GM23338 (cell line): ENCODE measurements around the gene CACNA1A. TPM values are rescaled to one million over a fixed set of nuclear protein-coding genes. Genes with fewer than 3 reads are reported as not detected.

Experiments used
- ATAC-seq: fragments of 200-7000 bp; cut with Tn5 transposase; 3 replicates; pipeline ENCODE4 v1.9.1; 2020
- DNase-seq: peaks from one replicate; pipeline ENCODE4 v3.0.0-alpha.2; 2015; ENCODE audit warnings: low spot score
- H2AFZ ChIP-seq: fragments of 200-600 bp; sonication (generic); 2 replicates; pipeline ENCODE4 v1.8.0; 2016; ENCODE audit warnings: antibody characterized with exemption, mild to moderate bottlenecking, moderate library complexity
- H3F3A ChIP-seq: fragments of 200-600 bp; sonication (generic); replicated peaks from 2 replicates; pipeline ENCODE4 v1.8.0; 2017; ENCODE audit warnings: antibody characterized with exemption, mixed run types, low read depth
- H3K27ac ChIP-seq: fragments of 200-600 bp; sonication (generic); 2 replicates; pipeline ENCODE4 v1.6.1; 2016; ENCODE audit warnings: low read depth
- H3K27me3 ChIP-seq: fragments of 200-600 bp; sonication (generic); 2 replicates; pipeline ENCODE4 v1.8.0; 2016; ENCODE audit warnings: mild to moderate bottlenecking, mixed run types, moderate library complexity; ENCODE audit not compliant: insufficient read depth
- H3K36me3 ChIP-seq: fragments of 200-600 bp; sonication (generic); 2 replicates; pipeline ENCODE4 v1.8.0; 2016; ENCODE audit warnings: mild to moderate bottlenecking; ENCODE audit not compliant: insufficient read depth
- H3K4me1 ChIP-seq: fragments of 200-600 bp; sonication (generic); 2 replicates; pipeline ENCODE4 v1.8.0; 2016; ENCODE audit warnings: mild to moderate bottlenecking, moderate library complexity; ENCODE audit not compliant: insufficient read depth
- H3K4me2 ChIP-seq: fragments of 200-600 bp; sonication (generic); 2 replicates; pipeline ENCODE4 v1.7.1; 2017; ENCODE audit warnings: mixed run types
- H3K4me3 ChIP-seq: fragments of 200-600 bp; sonication (generic); 2 replicates; pipeline ENCODE4 v1.6.1; 2016; ENCODE audit warnings: mixed run types
- H3K79me2 ChIP-seq: fragments of 200-600 bp; sonication (generic); replicated peaks from 2 replicates; pipeline ENCODE4 v1.8.0; 2017; ENCODE audit warnings: mild to moderate bottlenecking; ENCODE audit not compliant: insufficient read depth
- H3K9me2 ChIP-seq: fragments of 200-600 bp; sonication (generic); 2 replicates; pipeline ENCODE4 v1.8.0; 2017; ENCODE audit not compliant: insufficient read depth
- H4K20me1 ChIP-seq: fragments of 200-600 bp; sonication (generic); replicated peaks from 2 replicates; pipeline ENCODE4 v1.8.0; 2017; ENCODE audit warnings: mild to moderate bottlenecking; ENCODE audit not compliant: insufficient read depth
- H3K27ac Mint-ChIP-seq: 2 replicates; pipeline ENCODE4 v1.8.0; 2020; ENCODE audit warnings: inconsistent platforms, mild to moderate bottlenecking, moderate library complexity, mixed read lengths
- H3K27me3 Mint-ChIP-seq: 3 replicates; pipeline ENCODE4 v1.8.0; 2022; ENCODE audit warnings: low read depth, mild to moderate bottlenecking, moderate library complexity, mixed read lengths, inconsistent platforms; ENCODE audit not compliant: insufficient read depth, poor library complexity
- H3K36me3 Mint-ChIP-seq: 3 replicates; pipeline ENCODE4 v1.8.0; 2021; ENCODE audit warnings: low read depth, mild to moderate bottlenecking, inconsistent platforms, moderate library complexity, mixed read lengths
- H3K4me1 Mint-ChIP-seq: 3 replicates; pipeline ENCODE4 v1.8.0; 2020; ENCODE audit warnings: mild to moderate bottlenecking, inconsistent platforms, mixed read lengths
- H3K4me3 Mint-ChIP-seq: 3 replicates; pipeline ENCODE4 v1.8.0; 2021; ENCODE audit warnings: moderate library complexity, mild to moderate bottlenecking, inconsistent platforms, mixed read lengths
- H3K9me3 Mint-ChIP-seq: 3 replicates; pipeline ENCODE4 v1.8.0; 2020; ENCODE audit warnings: moderate library complexity, mild to moderate bottlenecking, inconsistent platforms, mixed read lengths
- CREB1 ChIP-seq: fragments of 250-450 bp; sonication (Bioruptor Pico); IDR thresholded peaks from 2 replicates; pipeline ENCODE4 v1.5.0; 2020; ENCODE audit warnings: low read depth, mild to moderate bottlenecking, moderate library complexity
- EZH2 ChIP-seq: fragments of 200-600 bp; sonication (generic); IDR thresholded peaks from one replicate; pipeline ENCODE4 v1.8.0; 2017; ENCODE audit warnings: antibody characterized with exemption, mild to moderate bottlenecking, low read depth; ENCODE audit not compliant: unreplicated experiment
- EZH2phosphoT487 ChIP-seq: fragments of 200-600 bp; sonication (generic); IDR thresholded peaks from one replicate; pipeline ENCODE4 v1.8.1; 2018; ENCODE audit warnings: antibody characterized with exemption; ENCODE audit not compliant: unreplicated experiment
- JUNB ChIP-seq: IDR thresholded peaks from one replicate; pipeline ENCODE4 v1.6.1; 2016; ENCODE audit warnings: antibody characterized with exemption; ENCODE audit not compliant: unreplicated experiment
- NANOG ChIP-seq: IDR thresholded peaks from 2 replicates; pipeline ENCODE4 v1.6.1; 2016; ENCODE audit warnings: antibody characterized with exemption, borderline replicate concordance
- POLR2AphosphoS5 ChIP-seq: IDR thresholded peaks from 2 replicates; pipeline ENCODE4 v1.6.1; 2016; ENCODE audit warnings: antibody characterized with exemption, low read depth
- STAT1 ChIP-seq: IDR thresholded peaks from one replicate; pipeline ENCODE4 v1.6.1; 2016; ENCODE audit warnings: antibody characterized with exemption; ENCODE audit not compliant: unreplicated experiment
- ZNF114 ChIP-seq: fragments of 250-450 bp; sonication (Bioruptor Pico); IDR thresholded peaks from 2 replicates; pipeline ENCODE4 v1.5.0; 2020; ENCODE audit warnings: mild to moderate bottlenecking, moderate library complexity
- ZNF331 ChIP-seq: fragments of 250-450 bp; sonication (Bioruptor Pico); IDR thresholded peaks from 2 replicates; pipeline ENCODE4 v1.5.0; 2020; ENCODE audit warnings: low read depth, mild to moderate bottlenecking, moderate library complexity
- polyA plus RNA-seq: library from polyadenylated mRNA; unstranded; fragments of >200 nt; fragmentation: Nextera tagmentation; extraction: Ambion mirVana; gene quantifications from 2 replicates; pipeline ENCODE4 v1.2.1, GENCODE V29; 2016
- total RNA-seq: library from RNA; depleted of rRNA; stranded (reverse); fragments of >200 nt; shearing (Covaris generic); gene quantifications from 2 replicates; pipeline ENCODE4 v1.2.3, GENCODE V29; 2014
- TF ChIP-seq, protein P1 (sequence below), 2 experiments: fragments of 200-600 bp in 1 of 2; sonication (generic) in 1 of 2; conservative IDR thresholded peaks; 2 replicates each; pipeline versions ENCODE4 v1.5.1 to v1.6.1; 2016 to 2017; ENCODE audit warnings: antibody characterized with exemption in 2 of 2, low read depth in 2 of 2, mild to moderate bottlenecking in 2 of 2, moderate library complexity in 1 of 2
- TF ChIP-seq, protein P2 (sequence below): fragments of 250-450 bp; sonication (Bioruptor Pico); IDR thresholded peaks from 2 replicates; pipeline ENCODE4 v1.5.0; 2020; ENCODE audit warnings: mild to moderate bottlenecking, moderate library complexity
- TF ChIP-seq, protein P3 (sequence below): IDR thresholded peaks from 2 replicates; pipeline ENCODE4 v1.6.1; 2016; ENCODE audit warnings: antibody characterized with exemption
- TF ChIP-seq, protein P4 (sequence below): IDR thresholded peaks from one replicate; pipeline ENCODE4 v1.6.1; 2018; ENCODE audit warnings: antibody characterized with exemption; ENCODE audit not compliant: unreplicated experiment

Gene CACNA1A
- total and polyA plus RNA-seq, 2 experiments from 2014 or later, result 7.4 to 20.3 TPM

DNA sequence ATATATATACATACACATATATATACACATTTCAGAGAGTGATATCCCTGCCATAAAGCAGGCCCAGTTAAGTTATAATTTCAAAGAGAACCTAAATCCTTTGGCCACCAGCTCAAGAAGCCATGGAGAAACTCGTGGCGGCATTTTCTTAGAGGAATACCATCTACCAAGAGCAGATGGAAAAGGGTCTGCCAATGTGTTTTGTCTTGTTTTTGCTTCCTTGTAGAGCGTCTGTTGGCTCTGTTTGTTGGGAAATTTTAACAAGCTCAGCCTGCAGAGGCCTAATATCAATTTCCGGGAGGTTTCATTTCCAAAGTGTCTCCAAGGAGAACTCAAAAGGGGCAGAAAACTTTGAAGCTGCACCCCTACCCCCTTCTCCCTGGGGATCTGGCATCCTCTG lies 215.5 kb downstream of the CACNA1A start:
- ATAC-seq, result no peak
- no peak overlapping the region for H3K4me3 Mint-ChIP-seq

More for the DNA sequence above, 215.5 kb downstream of the CACNA1A start:
- Histone ChIP-seq H3K27ac (no peak overlapping the region), H3K36me3 (no peaks in the 10 kb centered on the region; the same call in 1 of the 2 replicates), H3K9me2 (no peaks in the 10 kb centered on the region), H3F3A (no peaks in the 10 kb centered on the region), H3K27me3 (no peaks in the 10 kb centered on the region), H3K4me2 (no peak overlapping the region), H3K4me3 (no peak overlapping the region), H2AFZ (no peak overlapping the region), H3K4me1 (no peaks in the 10 kb centered on the region), H4K20me1 (no peaks in the 10 kb centered on the region), H3K79me2 (no peaks in the 10 kb centered on the region)
- H3K36me3 Mint-ChIP-seq, result no peaks in the 10 kb centered on the region
- H3K27me3 Mint-ChIP-seq, result no peaks in the 10 kb centered on the region
- DNase-seq, result no peak
- TF ChIP-seq ZNF331 (CRISPR knock-in tag) (no peak), ZNF114 (CRISPR knock-in tag) (no peak), JUNB (no peak), STAT1 (no peak), EZH2 (no peak), EZH2phosphoT487 (no peak), CREB1 (CRISPR knock-in tag) (no peak), NANOG (no peak), POLR2AphosphoS5 (no peak)
- TF ChIP-seq, protein P1, sequence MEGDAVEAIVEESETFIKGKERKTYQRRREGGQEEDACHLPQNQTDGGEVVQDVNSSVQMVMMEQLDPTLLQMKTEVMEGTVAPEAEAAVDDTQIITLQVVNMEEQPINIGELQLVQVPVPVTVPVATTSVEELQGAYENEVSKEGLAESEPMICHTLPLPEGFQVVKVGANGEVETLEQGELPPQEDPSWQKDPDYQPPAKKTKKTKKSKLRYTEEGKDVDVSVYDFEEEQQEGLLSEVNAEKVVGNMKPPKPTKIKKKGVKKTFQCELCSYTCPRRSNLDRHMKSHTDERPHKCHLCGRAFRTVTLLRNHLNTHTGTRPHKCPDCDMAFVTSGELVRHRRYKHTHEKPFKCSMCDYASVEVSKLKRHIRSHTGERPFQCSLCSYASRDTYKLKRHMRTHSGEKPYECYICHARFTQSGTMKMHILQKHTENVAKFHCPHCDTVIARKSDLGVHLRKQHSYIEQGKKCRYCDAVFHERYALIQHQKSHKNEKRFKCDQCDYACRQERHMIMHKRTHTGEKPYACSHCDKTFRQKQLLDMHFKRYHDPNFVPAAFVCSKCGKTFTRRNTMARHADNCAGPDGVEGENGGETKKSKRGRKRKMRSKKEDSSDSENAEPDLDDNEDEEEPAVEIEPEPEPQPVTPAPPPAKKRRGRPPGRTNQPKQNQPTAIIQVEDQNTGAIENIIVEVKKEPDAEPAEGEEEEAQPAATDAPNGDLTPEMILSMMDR (conservative IDR thresholded peaks at IDR 0.05; ENCODE audit: low read depth in 2 of 2), result no peak
- TF ChIP-seq, protein P2, sequence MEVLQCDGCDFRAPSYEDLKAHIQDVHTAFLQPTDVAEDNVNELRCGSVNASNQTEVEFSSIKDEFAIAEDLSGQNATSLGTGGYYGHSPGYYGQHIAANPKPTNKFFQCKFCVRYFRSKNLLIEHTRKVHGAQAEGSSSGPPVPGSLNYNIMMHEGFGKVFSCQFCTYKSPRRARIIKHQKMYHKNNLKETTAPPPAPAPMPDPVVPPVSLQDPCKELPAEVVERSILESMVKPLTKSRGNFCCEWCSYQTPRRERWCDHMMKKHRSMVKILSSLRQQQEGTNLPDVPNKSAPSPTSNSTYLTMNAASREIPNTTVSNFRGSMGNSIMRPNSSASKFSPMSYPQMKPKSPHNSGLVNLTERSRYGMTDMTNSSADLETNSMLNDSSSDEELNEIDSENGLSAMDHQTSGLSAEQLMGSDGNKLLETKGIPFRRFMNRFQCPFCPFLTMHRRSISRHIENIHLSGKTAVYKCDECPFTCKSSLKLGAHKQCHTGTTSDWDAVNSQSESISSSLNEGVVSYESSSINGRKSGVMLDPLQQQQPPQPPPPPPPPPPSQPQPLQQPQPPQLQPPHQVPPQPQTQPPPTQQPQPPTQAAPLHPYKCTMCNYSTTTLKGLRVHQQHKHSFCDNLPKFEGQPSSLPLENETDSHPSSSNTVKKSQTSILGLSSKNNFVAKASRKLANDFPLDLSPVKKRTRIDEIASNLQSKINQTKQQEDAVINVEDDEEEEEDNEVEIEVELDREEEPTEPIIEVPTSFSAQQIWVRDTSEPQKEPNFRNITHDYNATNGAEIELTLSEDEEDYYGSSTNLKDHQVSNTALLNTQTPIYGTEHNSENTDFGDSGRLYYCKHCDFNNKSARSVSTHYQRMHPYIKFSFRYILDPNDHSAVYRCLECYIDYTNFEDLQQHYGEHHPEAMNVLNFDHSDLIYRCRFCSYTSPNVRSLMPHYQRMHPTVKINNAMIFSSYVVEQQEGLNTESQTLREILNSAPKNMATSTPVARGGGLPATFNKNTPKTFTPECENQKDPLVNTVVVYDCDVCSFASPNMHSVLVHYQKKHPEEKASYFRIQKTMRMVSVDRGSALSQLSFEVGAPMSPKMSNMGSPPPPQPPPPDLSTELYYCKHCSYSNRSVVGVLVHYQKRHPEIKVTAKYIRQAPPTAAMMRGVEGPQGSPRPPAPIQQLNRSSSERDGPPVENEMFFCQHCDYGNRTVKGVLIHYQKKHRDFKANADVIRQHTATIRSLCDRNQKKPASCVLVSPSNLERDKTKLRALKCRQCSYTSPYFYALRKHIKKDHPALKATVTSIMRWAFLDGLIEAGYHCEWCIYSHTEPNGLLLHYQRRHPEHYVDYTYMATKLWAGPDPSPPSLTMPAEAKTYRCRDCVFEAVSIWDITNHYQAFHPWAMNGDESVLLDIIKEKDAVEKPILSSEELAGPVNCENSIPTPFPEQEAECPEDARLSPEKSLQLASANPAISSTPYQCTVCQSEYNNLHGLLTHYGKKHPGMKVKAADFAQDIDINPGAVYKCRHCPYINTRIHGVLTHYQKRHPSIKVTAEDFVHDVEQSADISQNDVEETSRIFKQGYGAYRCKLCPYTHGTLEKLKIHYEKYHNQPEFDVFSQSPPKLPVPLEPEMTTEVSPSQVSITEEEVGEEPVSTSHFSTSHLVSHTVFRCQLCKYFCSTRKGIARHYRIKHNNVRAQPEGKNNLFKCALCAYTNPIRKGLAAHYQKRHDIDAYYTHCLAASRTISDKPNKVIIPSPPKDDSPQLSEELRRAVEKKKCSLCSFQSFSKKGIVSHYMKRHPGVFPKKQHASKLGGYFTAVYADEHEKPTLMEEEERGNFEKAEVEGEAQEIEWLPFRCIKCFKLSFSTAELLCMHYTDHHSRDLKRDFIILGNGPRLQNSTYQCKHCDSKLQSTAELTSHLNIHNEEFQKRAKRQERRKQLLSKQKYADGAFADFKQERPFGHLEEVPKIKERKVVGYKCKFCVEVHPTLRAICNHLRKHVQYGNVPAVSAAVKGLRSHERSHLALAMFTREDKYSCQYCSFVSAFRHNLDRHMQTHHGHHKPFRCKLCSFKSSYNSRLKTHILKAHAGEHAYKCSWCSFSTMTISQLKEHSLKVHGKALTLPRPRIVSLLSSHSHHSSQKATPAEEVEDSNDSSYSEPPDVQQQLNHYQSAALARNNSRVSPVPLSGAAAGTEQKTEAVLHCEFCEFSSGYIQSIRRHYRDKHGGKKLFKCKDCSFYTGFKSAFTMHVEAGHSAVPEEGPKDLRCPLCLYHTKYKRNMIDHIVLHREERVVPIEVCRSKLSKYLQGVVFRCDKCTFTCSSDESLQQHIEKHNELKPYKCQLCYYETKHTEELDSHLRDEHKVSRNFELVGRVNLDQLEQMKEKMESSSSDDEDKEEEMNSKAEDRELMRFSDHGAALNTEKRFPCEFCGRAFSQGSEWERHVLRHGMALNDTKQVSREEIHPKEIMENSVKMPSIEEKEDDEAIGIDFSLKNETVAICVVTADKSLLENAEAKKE (CRISPR knock-in tag), result no peak
- TF ChIP-seq, protein P3, sequence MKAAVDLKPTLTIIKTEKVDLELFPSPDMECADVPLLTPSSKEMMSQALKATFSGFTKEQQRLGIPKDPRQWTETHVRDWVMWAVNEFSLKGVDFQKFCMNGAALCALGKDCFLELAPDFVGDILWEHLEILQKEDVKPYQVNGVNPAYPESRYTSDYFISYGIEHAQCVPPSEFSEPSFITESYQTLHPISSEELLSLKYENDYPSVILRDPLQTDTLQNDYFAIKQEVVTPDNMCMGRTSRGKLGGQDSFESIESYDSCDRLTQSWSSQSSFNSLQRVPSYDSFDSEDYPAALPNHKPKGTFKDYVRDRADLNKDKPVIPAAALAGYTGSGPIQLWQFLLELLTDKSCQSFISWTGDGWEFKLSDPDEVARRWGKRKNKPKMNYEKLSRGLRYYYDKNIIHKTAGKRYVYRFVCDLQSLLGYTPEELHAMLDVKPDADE, result no peak
- TF ChIP-seq, protein P4, sequence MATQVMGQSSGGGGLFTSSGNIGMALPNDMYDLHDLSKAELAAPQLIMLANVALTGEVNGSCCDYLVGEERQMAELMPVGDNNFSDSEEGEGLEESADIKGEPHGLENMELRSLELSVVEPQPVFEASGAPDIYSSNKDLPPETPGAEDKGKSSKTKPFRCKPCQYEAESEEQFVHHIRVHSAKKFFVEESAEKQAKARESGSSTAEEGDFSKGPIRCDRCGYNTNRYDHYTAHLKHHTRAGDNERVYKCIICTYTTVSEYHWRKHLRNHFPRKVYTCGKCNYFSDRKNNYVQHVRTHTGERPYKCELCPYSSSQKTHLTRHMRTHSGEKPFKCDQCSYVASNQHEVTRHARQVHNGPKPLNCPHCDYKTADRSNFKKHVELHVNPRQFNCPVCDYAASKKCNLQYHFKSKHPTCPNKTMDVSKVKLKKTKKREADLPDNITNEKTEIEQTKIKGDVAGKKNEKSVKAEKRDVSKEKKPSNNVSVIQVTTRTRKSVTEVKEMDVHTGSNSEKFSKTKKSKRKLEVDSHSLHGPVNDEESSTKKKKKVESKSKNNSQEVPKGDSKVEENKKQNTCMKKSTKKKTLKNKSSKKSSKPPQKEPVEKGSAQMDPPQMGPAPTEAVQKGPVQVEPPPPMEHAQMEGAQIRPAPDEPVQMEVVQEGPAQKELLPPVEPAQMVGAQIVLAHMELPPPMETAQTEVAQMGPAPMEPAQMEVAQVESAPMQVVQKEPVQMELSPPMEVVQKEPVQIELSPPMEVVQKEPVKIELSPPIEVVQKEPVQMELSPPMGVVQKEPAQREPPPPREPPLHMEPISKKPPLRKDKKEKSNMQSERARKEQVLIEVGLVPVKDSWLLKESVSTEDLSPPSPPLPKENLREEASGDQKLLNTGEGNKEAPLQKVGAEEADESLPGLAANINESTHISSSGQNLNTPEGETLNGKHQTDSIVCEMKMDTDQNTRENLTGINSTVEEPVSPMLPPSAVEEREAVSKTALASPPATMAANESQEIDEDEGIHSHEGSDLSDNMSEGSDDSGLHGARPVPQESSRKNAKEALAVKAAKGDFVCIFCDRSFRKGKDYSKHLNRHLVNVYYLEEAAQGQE, result no peak
- no peaks in the 10 kb centered on the region for H3K4me1 Mint-ChIP-seq
- no peaks in the 10 kb centered on the region for H3K9me3 Mint-ChIP-seq
- H3K27ac Mint-ChIP-seq, result no peak overlapping the region
